GM21381 (cell line): ENCODE data around the gene SRM.
"Not testable (repeated sequence)": the region's sequence is repeated elsewhere in the genome, so short reads cannot be mapped to it uniquely, and the experiment has no call there.

Source experiments
- ATAC-seq: cut with Tn5 transposase; IDR thresholded peaks from one replicate; pipeline ENCODE4 v1.9.1; 2021; ENCODE audit warnings: mild to moderate bottlenecking, moderate library complexity; ENCODE audit not compliant: unreplicated experiment

Gene SRM

DNA sequence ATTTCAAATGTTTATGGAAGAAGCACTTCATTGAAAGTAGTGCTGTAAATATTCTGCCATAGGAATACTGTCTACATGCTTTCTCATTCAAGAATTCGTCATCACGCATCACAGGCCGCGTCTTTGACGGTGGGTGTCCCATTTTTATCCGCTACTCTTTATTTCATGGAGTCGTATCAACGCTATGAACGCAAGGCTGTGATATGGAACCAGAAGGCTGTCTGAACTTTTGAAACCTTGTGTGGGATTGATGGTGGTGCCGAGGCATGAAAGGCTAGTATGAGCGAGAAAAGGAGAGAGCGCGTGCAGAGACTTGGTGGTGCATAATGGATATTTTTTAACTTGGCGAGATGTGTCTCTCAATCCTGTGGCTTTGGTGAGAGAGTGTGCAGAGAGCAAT, 36.6 kb downstream of the SRM start:
- ATAC-seq: no peak

GRCh38 chr1:11019971-11020370, 39.8 kb downstream of the SRM start:
- ATAC-seq: no peak

GRCh38 chr1:11019358-11019757, 40.5 kb downstream of the SRM start:
- not testable (repeated sequence) for ATAC-seq

- ATAC-seq: no peak
These were observed 46.7 kb downstream of the SRM start for GRCh38 chr1:11013160-11013531.

DNA sequence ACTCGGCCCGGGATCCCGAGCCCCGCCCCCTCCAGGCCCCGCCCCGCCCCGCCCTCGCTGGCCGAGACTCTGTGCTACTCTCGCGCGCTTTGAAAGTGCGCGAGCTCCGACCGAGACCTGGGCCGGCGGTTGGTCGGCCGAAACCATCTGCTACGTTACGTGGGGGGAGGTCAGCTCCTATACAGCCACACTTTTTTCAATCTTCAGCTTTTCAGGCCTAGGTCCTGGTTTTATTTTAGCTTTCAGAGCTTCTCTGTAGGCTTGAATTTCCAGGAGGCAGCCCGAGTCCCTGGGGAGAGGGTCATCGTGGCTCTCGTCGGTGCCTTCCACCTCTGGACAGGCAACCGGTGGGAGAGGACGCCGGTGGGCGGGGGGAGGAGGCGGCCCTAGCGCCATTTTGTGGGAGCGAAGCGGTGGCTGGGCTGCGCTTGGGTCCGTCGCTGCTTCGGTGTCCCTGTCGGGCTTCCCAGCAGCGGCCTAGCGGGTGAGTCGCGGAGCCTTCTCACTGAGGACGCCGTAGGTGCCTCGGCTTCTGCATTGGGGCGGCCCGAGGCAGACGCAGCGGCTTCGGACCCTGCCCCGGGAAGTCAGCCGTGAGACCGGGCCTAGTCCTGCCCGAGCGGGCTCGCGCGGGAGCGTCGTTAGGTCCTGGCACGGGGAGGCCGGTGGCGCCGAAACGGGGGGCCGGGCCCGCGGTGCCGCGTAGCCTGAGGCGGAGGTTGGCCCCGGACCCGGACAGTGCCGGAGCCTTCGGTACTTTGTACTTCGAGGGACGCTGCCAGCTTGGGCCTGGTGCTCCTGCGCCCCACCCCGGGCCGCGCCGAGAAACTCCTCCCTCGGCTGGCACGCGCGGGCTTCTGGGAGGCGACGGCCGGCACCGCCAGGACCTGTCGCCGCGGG, 47.3 kb downstream of the SRM start, which contains the start of gene TARDBP:
TARDBP (plus strand) TSS at position 395 of the 900 bp plus-strand sequence. CDS start 1,074 bp downstream, outside the sequence.
- peak; percentile 87 for ATAC-seq
